RWPE1 (cell line): ENCODE results near the gene COX6A2.

Experiments
- CTCF ChIA-PET: fragments of 350-600 bp; sonication (Branson Sonifier 250); formaldehyde crosslinking; extraction: SDS; loops from one replicate; lab custom pipeline; 2021; lab: Yijun Ruan, JAX
- POLR2A ChIA-PET: fragments of 400-600 bp; formaldehyde crosslinking; extraction: SDS; loops from one replicate; lab custom pipeline; 2020; ENCODE audit warnings: antibody characterized with exemption; ENCODE audit not compliant: low non-redundant PET; lab: Yijun Ruan, JAX
- DNase-seq: peaks from one replicate; pipeline ENCODE4 v3.0.0; 2012; ENCODE audit warnings: low spot score
- H3K27ac ChIP-seq: fragments of 450-650 bp; 2 replicates; pipeline ENCODE4 v1.5.1; 2017
- TF ChIP-seq, protein P1 (sequence below): fragments of 450-650 bp; conservative IDR thresholded peaks from 2 replicates; pipeline ENCODE4 v1.5.1; 2017; ENCODE audit warnings: low read depth, mild to moderate bottlenecking

COX6A2 gene

GRCh38 chr16:31397096-31397660 is 31.0 kb downstream of the COX6A2 start:
- TF ChIP-seq, protein P1, sequence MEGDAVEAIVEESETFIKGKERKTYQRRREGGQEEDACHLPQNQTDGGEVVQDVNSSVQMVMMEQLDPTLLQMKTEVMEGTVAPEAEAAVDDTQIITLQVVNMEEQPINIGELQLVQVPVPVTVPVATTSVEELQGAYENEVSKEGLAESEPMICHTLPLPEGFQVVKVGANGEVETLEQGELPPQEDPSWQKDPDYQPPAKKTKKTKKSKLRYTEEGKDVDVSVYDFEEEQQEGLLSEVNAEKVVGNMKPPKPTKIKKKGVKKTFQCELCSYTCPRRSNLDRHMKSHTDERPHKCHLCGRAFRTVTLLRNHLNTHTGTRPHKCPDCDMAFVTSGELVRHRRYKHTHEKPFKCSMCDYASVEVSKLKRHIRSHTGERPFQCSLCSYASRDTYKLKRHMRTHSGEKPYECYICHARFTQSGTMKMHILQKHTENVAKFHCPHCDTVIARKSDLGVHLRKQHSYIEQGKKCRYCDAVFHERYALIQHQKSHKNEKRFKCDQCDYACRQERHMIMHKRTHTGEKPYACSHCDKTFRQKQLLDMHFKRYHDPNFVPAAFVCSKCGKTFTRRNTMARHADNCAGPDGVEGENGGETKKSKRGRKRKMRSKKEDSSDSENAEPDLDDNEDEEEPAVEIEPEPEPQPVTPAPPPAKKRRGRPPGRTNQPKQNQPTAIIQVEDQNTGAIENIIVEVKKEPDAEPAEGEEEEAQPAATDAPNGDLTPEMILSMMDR, result no peak
- no peak overlapping the region for H3K27ac ChIP-seq
- DNase-seq, result no peak
- POLR2A ChIA-PET, result no interaction called here
- CTCF ChIA-PET, result no interaction called here

- POLR2A ChIA-PET, result no interaction called here
- TF ChIP-seq, protein P1, result no peak
- CTCF ChIA-PET, result interaction anchor here (0.7 kb wide), 1 partner anchor 257 kb away, joined by 3 read pairs; no protein-coding TSS in a partner anchor
Observed at GRCh38 chr16:31395647-31396046, 32.5 kb downstream of the COX6A2 start.

DNA sequence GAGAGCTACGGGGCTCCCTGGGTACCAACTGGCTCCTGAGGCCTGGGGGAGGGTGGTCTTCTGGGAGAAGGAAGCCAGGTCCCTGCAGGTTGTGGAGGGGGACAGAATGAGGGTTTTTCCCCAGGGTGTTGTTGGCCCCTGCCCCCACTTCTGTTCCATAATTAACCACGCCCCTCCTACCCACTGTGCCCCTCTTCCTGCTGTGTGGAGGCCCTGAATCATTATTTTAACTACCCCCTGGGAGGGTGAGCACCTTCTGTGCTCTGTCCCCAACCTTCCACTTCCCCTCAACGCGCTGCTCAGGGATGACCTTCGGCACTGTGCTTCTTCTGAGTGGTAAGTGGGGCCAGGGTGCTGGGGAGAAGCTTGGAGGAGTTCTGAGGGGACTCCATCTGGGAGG is 35.1 kb downstream of the COX6A2 start, which contains the start of gene ITGAD:
TSS of gene ITGAD (plus strand) at position 280 of the 400 bp plus-strand sequence. CDS start at position 306, 26 bp downstream.
- DNase-seq, result no peak
- CTCF ChIA-PET, result no interaction called here
- POLR2A ChIA-PET, result no interaction called here
- H3K27ac ChIP-seq, result no peak within 1 kb of the TSS
- TF ChIP-seq, protein P1, result no peak

More at GRCh38 chr16:31395647-31396046, 32.5 kb downstream of the COX6A2 start:
- no peak overlapping the region for H3K27ac ChIP-seq
- no peak for DNase-seq

DNA sequence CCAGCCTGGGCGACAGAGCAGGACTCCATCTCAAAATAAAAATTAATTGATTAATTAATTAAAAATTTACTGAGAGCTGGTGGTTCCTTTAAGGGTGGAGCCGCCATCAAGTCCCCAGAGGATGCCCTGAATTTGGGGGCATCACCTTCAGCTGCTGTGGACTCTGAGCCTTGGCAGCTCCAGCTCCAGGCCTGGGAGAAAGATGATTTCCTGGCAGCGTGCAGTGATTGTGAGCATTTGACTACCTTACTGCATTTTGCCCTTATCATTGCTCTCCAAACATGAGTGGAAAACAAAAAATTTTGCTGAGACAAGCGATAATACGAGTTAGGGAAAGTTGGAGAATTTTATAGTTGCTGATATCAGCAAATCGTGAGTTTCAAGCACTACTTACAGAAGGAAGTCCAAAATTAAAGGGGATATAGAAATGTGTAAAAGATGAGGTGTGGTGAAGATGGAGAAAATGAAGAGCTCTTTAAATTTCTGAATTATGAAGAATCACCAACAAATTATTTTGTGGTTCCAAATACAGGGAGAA is 37.6 kb downstream of the COX6A2 start:
- DNase-seq, result no peak
- H3K27ac ChIP-seq, result no peak overlapping the region
- CTCF ChIA-PET, result interaction anchor here (0.6 kb wide), 1 partner anchor 57 kb away, joined by 4 read pairs; no protein-coding TSS in a partner anchor
- POLR2A ChIA-PET, result no interaction called here
- TF ChIP-seq, protein P1, result no peak

- no peak overlapping the region for H3K27ac ChIP-seq
- ChIA-PET POLR2A (no interaction called here), CTCF (interaction anchor here (0.6 kb wide), 1 partner anchor 69 kb away, joined by 3 read pairs; no protein-coding TSS in a partner anchor)
- TF ChIP-seq, protein P1, result no peak
- no peak for DNase-seq
Observed at GRCh38 chr16:31388535-31388934, 39.6 kb downstream of the COX6A2 start.

- peak; percentile 53 for DNase-seq
- ChIA-PET CTCF (interaction anchor here (0.7 to 1.0 kb wide), 3 partner anchors 56 to 402 kb away, joined by 4 to 7 read pairs (median 5); partner anchors contain the start of genes HSD3B7 and ZNF843), POLR2A (interaction anchor here (0.8 kb wide), 1 partner anchor 621 kb away, joined by 3 read pairs; no protein-coding TSS in a partner anchor)
- H3K27ac ChIP-seq, result no peak overlapping the region
- TF ChIP-seq, protein P1, result no peak
Observed at GRCh38 chr16:31386157-31386984, 41.8 kb downstream of the COX6A2 start.
